ENCODE results near the gene MEGF11. TPM values are rescaled to one million over a fixed set of nuclear protein-coding genes. Genes with fewer than 3 reads are reported as not detected.
A peak's percentile ranks its signal among the peaks of the same experiment; 100 is the strongest.

MEGF11 gene
- total RNA-seq, 2 experiments from 2014 or later = not detected

GRCh38 chr15:66092053-66093016, 161.2 kb downstream of the MEGF11 start:
- Mint-ChIP-seq H3K9me3 (ENCODE audit: low read depth) (no peaks in the 10 kb centered on the region), H3K4me1 (no peaks in the 10 kb centered on the region), H3K27me3 (peaks cover 31% of the 10 kb centered on the region), H3K27ac (no peak overlapping the region), H3K4me3 (no peak overlapping the region), H3K36me3 (no peaks in the 10 kb centered on the region)
- CTCF ChIA-PET = interaction anchor here (1.7 kb wide), 1 partner anchor 11 kb away, joined by 4 read pairs; no protein-coding TSS in a partner anchor
- ATAC-seq (no peak), DNase-seq (no peak)

GRCh38 chr15:66089509-66089908, 164.0 kb downstream of the MEGF11 start:
- H3K9me3 Mint-ChIP-seq (ENCODE audit: low read depth) = no peaks in the 10 kb centered on the region
- no peaks in the 10 kb centered on the region for H3K4me1 Mint-ChIP-seq
- ATAC-seq (no peak), DNase-seq (no peak)
- no peak overlapping the region for H3K4me3 Mint-ChIP-seq
- H3K27me3 Mint-ChIP-seq = peaks cover 38% of the 10 kb centered on the region
- H3K36me3 Mint-ChIP-seq = no peaks in the 10 kb centered on the region
- H3K27ac Mint-ChIP-seq = no peak overlapping the region
- CTCF ChIA-PET = no interaction called here

GRCh38 chr15:66089049-66089448, 164.5 kb downstream of the MEGF11 start:
- peaks cover 38% of the 10 kb centered on the region for H3K27me3 Mint-ChIP-seq
- DNase-seq (no peak), ATAC-seq (no peak)
- CTCF ChIA-PET = no interaction called here
- no peak overlapping the region for H3K27ac Mint-ChIP-seq
- H3K4me1 Mint-ChIP-seq = no peaks in the 10 kb centered on the region
- no peaks in the 10 kb centered on the region for H3K36me3 Mint-ChIP-seq
- no peak overlapping the region for H3K4me3 Mint-ChIP-seq
- H3K9me3 Mint-ChIP-seq (ENCODE audit: low read depth) = no peaks in the 10 kb centered on the region

- no peaks in the 10 kb centered on the region for H3K4me1 Mint-ChIP-seq
- H3K36me3 Mint-ChIP-seq = no peaks in the 10 kb centered on the region
- peaks cover 34% of the 10 kb centered on the region for H3K27me3 Mint-ChIP-seq
- no peaks in the 10 kb centered on the region for H3K9me3 Mint-ChIP-seq (ENCODE audit: low read depth)
- no peak overlapping the region for H3K27ac Mint-ChIP-seq
- H3K4me3 Mint-ChIP-seq = no peak overlapping the region
- CTCF ChIA-PET = interaction anchor here (0.7 to 1.0 kb wide), 2 partner anchors 216 to 454 kb away, joined by 3 read pairs; no protein-coding TSS in a partner anchor
- ATAC-seq (no peak), DNase-seq (peak; percentile 46)
Measured at GRCh38 chr15:66085128-66085527, 168.4 kb downstream of the MEGF11 start.

- H3K27ac Mint-ChIP-seq = no peak overlapping the region
- H3K36me3 Mint-ChIP-seq = no peaks in the 10 kb centered on the region
- peaks cover 34% of the 10 kb centered on the region for H3K27me3 Mint-ChIP-seq
- CTCF ChIA-PET = interaction anchor here (0.7 to 1.0 kb wide), 2 partner anchors 216 to 454 kb away, joined by 3 read pairs; no protein-coding TSS in a partner anchor
- H3K9me3 Mint-ChIP-seq (ENCODE audit: low read depth) = no peaks in the 10 kb centered on the region
- ATAC-seq = no peak
- H3K4me1 Mint-ChIP-seq = no peaks in the 10 kb centered on the region
- DNase-seq = no peak
- no peak overlapping the region for H3K4me3 Mint-ChIP-seq
Measured at GRCh38 chr15:66084704-66085103, 168.8 kb downstream of the MEGF11 start.

GRCh38 chr15:66080717-66081398, 172.7 kb downstream of the MEGF11 start:
- Mint-ChIP-seq H3K27ac (no peak overlapping the region), H3K9me3 (ENCODE audit: low read depth) (no peaks in the 10 kb centered on the region), H3K27me3 (peaks cover 18% of the 10 kb centered on the region), H3K36me3 (no peaks in the 10 kb centered on the region), H3K4me3 (no peak overlapping the region), H3K4me1 (no peaks in the 10 kb centered on the region)
- CTCF ChIA-PET = interaction anchor here (1.2 kb wide), 1 partner anchor 11 kb away, joined by 4 read pairs; no protein-coding TSS in a partner anchor
- ATAC-seq = no peak
- DNase-seq = no peak

GRCh38 chr15:66078929-66079275, 174.6 kb downstream of the MEGF11 start:
- CTCF ChIA-PET = no interaction called here
- Mint-ChIP-seq H3K9me3 (ENCODE audit: low read depth) (no peaks in the 10 kb centered on the region), H3K4me3 (no peak overlapping the region), H3K27ac (no peak overlapping the region), H3K36me3 (no peaks in the 10 kb centered on the region), H3K27me3 (peaks cover 28% of the 10 kb centered on the region), H3K4me1 (no peaks in the 10 kb centered on the region)
- DNase-seq (no peak), ATAC-seq (no peak)

GRCh38 chr15:66078196-66078928, 175.2 kb downstream of the MEGF11 start:
- Mint-ChIP-seq H3K9me3 (ENCODE audit: low read depth) (no peaks in the 10 kb centered on the region), H3K27ac (no peak overlapping the region), H3K36me3 (no peaks in the 10 kb centered on the region), H3K4me1 (no peaks in the 10 kb centered on the region), H3K27me3 (peaks cover 31% of the 10 kb centered on the region), H3K4me3 (no peak overlapping the region)
- DNase-seq = no peak
- ATAC-seq = no peak
- CTCF ChIA-PET = no interaction called here

GRCh38 chr15:66077320-66077663, 176.3 kb downstream of the MEGF11 start:
- Mint-ChIP-seq H3K36me3 (no peaks in the 10 kb centered on the region), H3K27me3 (peaks cover 29% of the 10 kb centered on the region), H3K9me3 (ENCODE audit: low read depth) (no peaks in the 10 kb centered on the region), H3K4me3 (no peak overlapping the region), H3K27ac (no peak overlapping the region), H3K4me1 (no peaks in the 10 kb centered on the region)
- no peak for ATAC-seq
- no peak for DNase-seq
- CTCF ChIA-PET = no interaction called here

GRCh38 chr15:66076591-66077319, 176.8 kb downstream of the MEGF11 start:
- H3K36me3 Mint-ChIP-seq = no peaks in the 10 kb centered on the region
- H3K27me3 Mint-ChIP-seq = peaks cover 29% of the 10 kb centered on the region
- H3K4me1 Mint-ChIP-seq = no peaks in the 10 kb centered on the region
- no peak overlapping the region for H3K27ac Mint-ChIP-seq
- no peak for ATAC-seq
- DNase-seq = no peak
- no peak overlapping the region for H3K4me3 Mint-ChIP-seq
- CTCF ChIA-PET = no interaction called here
- H3K9me3 Mint-ChIP-seq (ENCODE audit: low read depth) = no peaks in the 10 kb centered on the region

- Mint-ChIP-seq H3K36me3 (no peaks in the 10 kb centered on the region), H3K27me3 (peaks cover 29% of the 10 kb centered on the region), H3K4me3 (no peak overlapping the region), H3K4me1 (no peaks in the 10 kb centered on the region), H3K27ac (no peak overlapping the region), H3K9me3 (ENCODE audit: low read depth) (no peaks in the 10 kb centered on the region)
- ATAC-seq (no peak), DNase-seq (no peak)
- CTCF ChIA-PET = no interaction called here
Measured at GRCh38 chr15:66075947-66076346, 177.6 kb downstream of the MEGF11 start.

GRCh38 chr15:66072616-66073361, 180.8 kb downstream of the MEGF11 start:
- DNase-seq (no peak), ATAC-seq (no peak)
- CTCF ChIA-PET = interaction anchor here (1.2 kb wide), 1 partner anchor 37 kb away, joined by 3 read pairs; no protein-coding TSS in a partner anchor
- Mint-ChIP-seq H3K9me3 (ENCODE audit: low read depth) (no peaks in the 10 kb centered on the region), H3K4me3 (no peak overlapping the region), H3K36me3 (no peaks in the 10 kb centered on the region), H3K27ac (no peak overlapping the region), H3K4me1 (no peaks in the 10 kb centered on the region), H3K27me3 (peaks cover 23% of the 10 kb centered on the region)
